ENCODE data around the gene SOX6.

DNA sequence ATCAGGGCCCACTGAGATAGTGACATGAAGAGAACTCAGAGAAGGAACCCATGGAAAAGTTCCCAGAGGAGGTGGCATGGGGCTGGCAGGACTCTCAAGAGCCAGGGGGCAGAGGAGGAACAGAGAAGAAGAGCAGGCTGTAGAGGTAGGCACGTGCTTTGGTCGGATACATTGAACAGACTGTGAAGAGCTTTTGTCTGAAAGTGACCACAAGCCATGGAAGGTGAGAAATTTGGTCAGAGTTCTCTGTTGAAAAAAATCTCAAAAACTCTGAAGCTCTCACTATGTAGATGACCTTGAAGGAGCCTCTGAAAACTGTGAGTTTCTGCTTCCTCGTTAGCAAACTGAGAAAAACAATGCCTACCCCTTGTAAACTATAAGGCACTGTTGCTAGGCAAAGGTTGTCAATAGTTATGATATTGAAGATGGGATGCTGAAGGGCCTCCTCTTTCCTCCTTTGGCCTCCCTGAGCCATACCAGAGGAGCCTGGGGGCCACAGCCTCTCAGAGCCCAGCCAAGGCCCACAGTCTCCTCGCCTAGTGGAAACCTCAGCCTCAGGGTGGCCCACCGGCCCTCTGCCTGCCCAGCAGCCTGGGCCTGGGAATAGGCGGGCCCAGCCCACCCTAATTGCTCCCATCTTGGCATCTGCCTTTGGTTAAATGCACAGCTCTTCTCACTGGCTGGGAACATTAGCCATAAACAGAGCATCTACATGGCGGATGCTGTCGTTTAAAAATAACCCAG is 415.7 kb downstream of the SOX6 start:
- TF ChIP-seq, protein P1, sequence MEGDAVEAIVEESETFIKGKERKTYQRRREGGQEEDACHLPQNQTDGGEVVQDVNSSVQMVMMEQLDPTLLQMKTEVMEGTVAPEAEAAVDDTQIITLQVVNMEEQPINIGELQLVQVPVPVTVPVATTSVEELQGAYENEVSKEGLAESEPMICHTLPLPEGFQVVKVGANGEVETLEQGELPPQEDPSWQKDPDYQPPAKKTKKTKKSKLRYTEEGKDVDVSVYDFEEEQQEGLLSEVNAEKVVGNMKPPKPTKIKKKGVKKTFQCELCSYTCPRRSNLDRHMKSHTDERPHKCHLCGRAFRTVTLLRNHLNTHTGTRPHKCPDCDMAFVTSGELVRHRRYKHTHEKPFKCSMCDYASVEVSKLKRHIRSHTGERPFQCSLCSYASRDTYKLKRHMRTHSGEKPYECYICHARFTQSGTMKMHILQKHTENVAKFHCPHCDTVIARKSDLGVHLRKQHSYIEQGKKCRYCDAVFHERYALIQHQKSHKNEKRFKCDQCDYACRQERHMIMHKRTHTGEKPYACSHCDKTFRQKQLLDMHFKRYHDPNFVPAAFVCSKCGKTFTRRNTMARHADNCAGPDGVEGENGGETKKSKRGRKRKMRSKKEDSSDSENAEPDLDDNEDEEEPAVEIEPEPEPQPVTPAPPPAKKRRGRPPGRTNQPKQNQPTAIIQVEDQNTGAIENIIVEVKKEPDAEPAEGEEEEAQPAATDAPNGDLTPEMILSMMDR (IDR thresholded peaks at IDR 0.05; ENCODE audit: insufficient read depth, low read depth, low read length) = no peak
- TF ChIP-seq EZH2 (IDR thresholded peaks at IDR 0.05; ENCODE audit: insufficient read depth, low read length) = no peak

Measured in astrocyte (in vitro differentiated cells and primary cell).